Measurements from ENCODE around the gene ANKRD29. TPM values are rescaled to one million over a fixed set of nuclear protein-coding genes. Genes with fewer than 3 reads are reported as not detected.

Gene ANKRD29
- total and polyA plus RNA-seq, 10 of the 15 experiments (the other 5 are each of a cell fraction or from before 2014, with no cell fraction given): 0.53 to 9.2 (median 1.6) TPM

DNA sequence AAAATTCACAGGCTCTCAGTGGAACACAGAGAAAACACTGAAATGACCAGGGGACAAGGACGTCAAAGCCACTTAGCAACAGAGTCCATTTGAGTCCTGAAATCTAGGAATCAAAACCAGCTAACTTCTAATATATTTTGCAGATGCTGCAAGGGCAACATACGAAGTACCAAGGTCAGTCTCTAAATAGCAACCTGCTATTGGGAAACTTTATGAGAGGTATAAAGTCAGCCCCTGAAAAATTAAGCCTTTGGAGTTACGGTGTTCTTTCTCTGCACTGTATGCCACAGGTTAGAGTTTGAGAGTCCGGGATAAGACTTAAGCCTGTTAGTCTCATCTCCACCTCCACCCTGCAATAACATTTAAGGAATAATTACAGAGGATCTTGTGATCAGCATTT, 89.7 kb downstream of the ANKRD29 start:
- no peaks in the 10 kb centered on the region for H3K27me3 ChIP-seq (replicated peaks in 1 of 2; ENCODE audit: control insufficient read depth in 2 of 2, insufficient read depth in 2 of 2, low read length in 1 of 2)
- no peaks in the 10 kb centered on the region for H4K20me1 ChIP-seq (ENCODE audit: control insufficient read depth, insufficient read depth)
- ATAC-seq (no peak), DNase-seq (ENCODE audit: low read depth, low spot score) (no peak), FAIRE-seq (no peak)
- H3K4me2 ChIP-seq (ENCODE audit: control insufficient read depth, insufficient read depth): no peak overlapping the region
- no peak overlapping the region for H2AFZ ChIP-seq (ENCODE audit: control insufficient read depth, low read depth, low read length)
- H3K9ac ChIP-seq (ENCODE audit: control insufficient read depth, insufficient read depth, low read length): no peak overlapping the region
- POLR2A ChIA-PET: no interaction called here
- H3K27ac ChIP-seq (ENCODE audit: control insufficient read depth, insufficient read depth): no peak overlapping the region
- H3K4me1 ChIP-seq (ENCODE audit: control insufficient read depth, insufficient read depth, low read length): peaks cover 14% of the 10 kb centered on the region
- H3K79me2 ChIP-seq (ENCODE audit: control insufficient read depth, insufficient read depth, low read length): peaks cover 2% of the 10 kb centered on the region; the same call in 1 of the 2 replicates
- SMC1A ChIA-PET (ENCODE audit: uncharacterized antibody, unreplicated experiment): interaction anchor here (1.2 to 1.7 kb wide), 4 partner anchors 8 to 130 kb away, joined by 3 to 11 read pairs (median 4); no protein-coding TSS in a partner anchor
- intact Hi-C loops (cut with micrococcal nuclease; ENCODE audit: unreplicated experiment): no loop called here
- H3K4me3 ChIP-seq: no peak overlapping the region
- no TSS peak for BruUV-seq (replicated peaks)
- peaks cover 4 to 26% of the 10 kb centered on the region in 2 experiments for H3K36me3 ChIP-seq (ENCODE audit: control insufficient read depth in 2 of 2, insufficient read depth in 2 of 2, low read length in 1 of 2)
- no peaks in the 10 kb centered on the region for H3K9me3 ChIP-seq (replicated peaks; ENCODE audit: control insufficient read depth, insufficient read depth, low read length)
- WGBS (ENCODE audit: insufficient coverage, insufficient replicate concordance, low lambda C conversion rate, missing lambda C conversion rate): 75% methylated on average over 4 of the region's 4 CpGs
- RAD21 ChIA-PET (ENCODE audit: unreplicated experiment): no interaction called here
- in situ Hi-C loops (cut with MboI): no loop called here
- CTCF ChIA-PET: no interaction called here
- TF ChIP-seq, protein P1, sequence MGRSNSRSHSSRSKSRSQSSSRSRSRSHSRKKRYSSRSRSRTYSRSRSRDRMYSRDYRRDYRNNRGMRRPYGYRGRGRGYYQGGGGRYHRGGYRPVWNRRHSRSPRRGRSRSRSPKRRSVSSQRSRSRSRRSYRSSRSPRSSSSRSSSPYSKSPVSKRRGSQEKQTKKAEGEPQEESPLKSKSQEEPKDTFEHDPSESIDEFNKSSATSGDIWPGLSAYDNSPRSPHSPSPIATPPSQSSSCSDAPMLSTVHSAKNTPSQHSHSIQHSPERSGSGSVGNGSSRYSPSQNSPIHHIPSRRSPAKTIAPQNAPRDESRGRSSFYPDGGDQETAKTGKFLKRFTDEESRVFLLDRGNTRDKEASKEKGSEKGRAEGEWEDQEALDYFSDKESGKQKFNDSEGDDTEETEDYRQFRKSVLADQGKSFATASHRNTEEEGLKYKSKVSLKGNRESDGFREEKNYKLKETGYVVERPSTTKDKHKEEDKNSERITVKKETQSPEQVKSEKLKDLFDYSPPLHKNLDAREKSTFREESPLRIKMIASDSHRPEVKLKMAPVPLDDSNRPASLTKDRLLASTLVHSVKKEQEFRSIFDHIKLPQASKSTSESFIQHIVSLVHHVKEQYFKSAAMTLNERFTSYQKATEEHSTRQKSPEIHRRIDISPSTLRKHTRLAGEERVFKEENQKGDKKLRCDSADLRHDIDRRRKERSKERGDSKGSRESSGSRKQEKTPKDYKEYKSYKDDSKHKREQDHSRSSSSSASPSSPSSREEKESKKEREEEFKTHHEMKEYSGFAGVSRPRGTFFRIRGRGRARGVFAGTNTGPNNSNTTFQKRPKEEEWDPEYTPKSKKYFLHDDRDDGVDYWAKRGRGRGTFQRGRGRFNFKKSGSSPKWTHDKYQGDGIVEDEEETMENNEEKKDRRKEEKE (IDR thresholded peaks at IDR 0.05): no peak
- TF ChIP-seq MYB (IDR thresholded peaks at IDR 0.05; ENCODE audit: borderline replicate concordance, low read depth, low read length): no peak
- TF ChIP-seq KAT2A (conservative IDR thresholded peaks at IDR 0.05; ENCODE audit: control insufficient read depth, low read depth, low read length): no peak
- TF ChIP-seq RB1 (IDR thresholded peaks at IDR 0.05; ENCODE audit: borderline replicate concordance): no peak
- no peak for TF ChIP-seq BHLHE40 (IDR thresholded peaks at IDR 0.05; ENCODE audit: borderline replicate concordance in 1 of 2, low read depth in 2 of 2, low read length in 1 of 2)
- TF ChIP-seq STAT1 (conservative IDR thresholded peaks at IDR 0.05): no peak
- TF ChIP-seq, protein P2, sequence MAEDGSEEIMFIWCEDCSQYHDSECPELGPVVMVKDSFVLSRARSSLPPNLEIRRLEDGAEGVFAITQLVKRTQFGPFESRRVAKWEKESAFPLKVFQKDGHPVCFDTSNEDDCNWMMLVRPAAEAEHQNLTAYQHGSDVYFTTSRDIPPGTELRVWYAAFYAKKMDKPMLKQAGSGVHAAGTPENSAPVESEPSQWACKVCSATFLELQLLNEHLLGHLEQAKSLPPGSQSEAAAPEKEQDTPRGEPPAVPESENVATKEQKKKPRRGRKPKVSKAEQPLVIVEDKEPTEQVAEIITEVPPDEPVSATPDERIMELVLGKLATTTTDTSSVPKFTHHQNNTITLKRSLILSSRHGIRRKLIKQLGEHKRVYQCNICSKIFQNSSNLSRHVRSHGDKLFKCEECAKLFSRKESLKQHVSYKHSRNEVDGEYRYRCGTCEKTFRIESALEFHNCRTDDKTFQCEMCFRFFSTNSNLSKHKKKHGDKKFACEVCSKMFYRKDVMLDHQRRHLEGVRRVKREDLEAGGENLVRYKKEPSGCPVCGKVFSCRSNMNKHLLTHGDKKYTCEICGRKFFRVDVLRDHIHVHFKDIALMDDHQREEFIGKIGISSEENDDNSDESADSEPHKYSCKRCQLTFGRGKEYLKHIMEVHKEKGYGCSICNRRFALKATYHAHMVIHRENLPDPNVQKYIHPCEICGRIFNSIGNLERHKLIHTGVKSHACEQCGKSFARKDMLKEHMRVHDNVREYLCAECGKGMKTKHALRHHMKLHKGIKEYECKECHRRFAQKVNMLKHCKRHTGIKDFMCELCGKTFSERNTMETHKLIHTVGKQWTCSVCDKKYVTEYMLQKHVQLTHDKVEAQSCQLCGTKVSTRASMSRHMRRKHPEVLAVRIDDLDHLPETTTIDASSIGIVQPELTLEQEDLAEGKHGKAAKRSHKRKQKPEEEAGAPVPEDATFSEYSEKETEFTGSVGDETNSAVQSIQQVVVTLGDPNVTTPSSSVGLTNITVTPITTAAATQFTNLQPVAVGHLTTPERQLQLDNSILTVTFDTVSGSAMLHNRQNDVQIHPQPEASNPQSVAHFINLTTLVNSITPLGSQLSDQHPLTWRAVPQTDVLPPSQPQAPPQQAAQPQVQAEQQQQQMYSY (CRISPR knock-in tag; IDR thresholded peaks at IDR 0.05): no peak
- no peak for TF ChIP-seq KDM1A (IDR thresholded peaks at IDR 0.05; ENCODE audit: borderline replicate concordance)
- TF ChIP-seq, protein P3, sequence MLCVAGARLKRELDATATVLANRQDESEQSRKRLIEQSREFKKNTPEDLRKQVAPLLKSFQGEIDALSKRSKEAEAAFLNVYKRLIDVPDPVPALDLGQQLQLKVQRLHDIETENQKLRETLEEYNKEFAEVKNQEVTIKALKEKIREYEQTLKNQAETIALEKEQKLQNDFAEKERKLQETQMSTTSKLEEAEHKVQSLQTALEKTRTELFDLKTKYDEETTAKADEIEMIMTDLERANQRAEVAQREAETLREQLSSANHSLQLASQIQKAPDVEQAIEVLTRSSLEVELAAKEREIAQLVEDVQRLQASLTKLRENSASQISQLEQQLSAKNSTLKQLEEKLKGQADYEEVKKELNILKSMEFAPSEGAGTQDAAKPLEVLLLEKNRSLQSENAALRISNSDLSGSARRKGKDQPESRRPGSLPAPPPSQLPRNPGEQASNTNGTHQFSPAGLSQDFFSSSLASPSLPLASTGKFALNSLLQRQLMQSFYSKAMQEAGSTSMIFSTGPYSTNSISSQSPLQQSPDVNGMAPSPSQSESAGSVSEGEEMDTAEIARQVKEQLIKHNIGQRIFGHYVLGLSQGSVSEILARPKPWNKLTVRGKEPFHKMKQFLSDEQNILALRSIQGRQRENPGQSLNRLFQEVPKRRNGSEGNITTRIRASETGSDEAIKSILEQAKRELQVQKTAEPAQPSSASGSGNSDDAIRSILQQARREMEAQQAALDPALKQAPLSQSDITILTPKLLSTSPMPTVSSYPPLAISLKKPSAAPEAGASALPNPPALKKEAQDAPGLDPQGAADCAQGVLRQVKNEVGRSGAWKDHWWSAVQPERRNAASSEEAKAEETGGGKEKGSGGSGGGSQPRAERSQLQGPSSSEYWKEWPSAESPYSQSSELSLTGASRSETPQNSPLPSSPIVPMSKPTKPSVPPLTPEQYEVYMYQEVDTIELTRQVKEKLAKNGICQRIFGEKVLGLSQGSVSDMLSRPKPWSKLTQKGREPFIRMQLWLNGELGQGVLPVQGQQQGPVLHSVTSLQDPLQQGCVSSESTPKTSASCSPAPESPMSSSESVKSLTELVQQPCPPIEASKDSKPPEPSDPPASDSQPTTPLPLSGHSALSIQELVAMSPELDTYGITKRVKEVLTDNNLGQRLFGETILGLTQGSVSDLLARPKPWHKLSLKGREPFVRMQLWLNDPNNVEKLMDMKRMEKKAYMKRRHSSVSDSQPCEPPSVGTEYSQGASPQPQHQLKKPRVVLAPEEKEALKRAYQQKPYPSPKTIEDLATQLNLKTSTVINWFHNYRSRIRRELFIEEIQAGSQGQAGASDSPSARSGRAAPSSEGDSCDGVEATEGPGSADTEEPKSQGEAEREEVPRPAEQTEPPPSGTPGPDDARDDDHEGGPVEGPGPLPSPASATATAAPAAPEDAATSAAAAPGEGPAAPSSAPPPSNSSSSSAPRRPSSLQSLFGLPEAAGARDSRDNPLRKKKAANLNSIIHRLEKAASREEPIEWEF (IDR thresholded peaks at IDR 0.05; ENCODE audit: insufficient replicate concordance, low read depth, low read length): no peak
- TF ChIP-seq CBX5 (IDR thresholded peaks at IDR 0.05; ENCODE audit: low read depth): no peak
- TF ChIP-seq CHD2 (IDR thresholded peaks at IDR 0.05; ENCODE audit: borderline replicate concordance, low read depth, low read length): no peak
- no peak for TF ChIP-seq TCF12 (IDR thresholded peaks at IDR 0.05; ENCODE audit: low read depth, low read length)
- no peak for TF ChIP-seq MTA3 (IDR thresholded peaks at IDR 0.05; ENCODE audit: borderline replicate concordance, low read length)
